ENCODE results near the gene WDR49.

Gene WDR49

GRCh38 chr3:167679526-167679925 is 25.8 kb upstream of the WDR49 start:
- in situ Hi-C loops (cut with MboI; ENCODE audit: low sequenced_read_pairs, unreplicated experiment), result no loop called here
- no peak for TF ChIP-seq CTCF (IDR thresholded peaks at IDR 0.05; ENCODE audit: borderline replicate concordance, control extremely low read depth, extremely low read depth, insufficient read depth, missing control alignments)
- no peak for DNase-seq (ENCODE audit: low spot score)

GRCh38 chr3:167675848-167676247 is 22.1 kb upstream of the WDR49 start:
- in situ Hi-C loops (cut with MboI; ENCODE audit: low sequenced_read_pairs, unreplicated experiment), result no loop called here
- TF ChIP-seq CTCF (IDR thresholded peaks at IDR 0.05; ENCODE audit: borderline replicate concordance, control extremely low read depth, extremely low read depth, insufficient read depth, missing control alignments), result no peak
- DNase-seq (ENCODE audit: low spot score), result no peak

GRCh38 chr3:167673221-167673620 is 19.5 kb upstream of the WDR49 start:
- in situ Hi-C loops (cut with MboI; ENCODE audit: low sequenced_read_pairs, unreplicated experiment), result no loop called here
- no peak for DNase-seq (ENCODE audit: low spot score)
- TF ChIP-seq CTCF (IDR thresholded peaks at IDR 0.05; ENCODE audit: borderline replicate concordance, control extremely low read depth, extremely low read depth, insufficient read depth, missing control alignments), result no peak

DNA sequence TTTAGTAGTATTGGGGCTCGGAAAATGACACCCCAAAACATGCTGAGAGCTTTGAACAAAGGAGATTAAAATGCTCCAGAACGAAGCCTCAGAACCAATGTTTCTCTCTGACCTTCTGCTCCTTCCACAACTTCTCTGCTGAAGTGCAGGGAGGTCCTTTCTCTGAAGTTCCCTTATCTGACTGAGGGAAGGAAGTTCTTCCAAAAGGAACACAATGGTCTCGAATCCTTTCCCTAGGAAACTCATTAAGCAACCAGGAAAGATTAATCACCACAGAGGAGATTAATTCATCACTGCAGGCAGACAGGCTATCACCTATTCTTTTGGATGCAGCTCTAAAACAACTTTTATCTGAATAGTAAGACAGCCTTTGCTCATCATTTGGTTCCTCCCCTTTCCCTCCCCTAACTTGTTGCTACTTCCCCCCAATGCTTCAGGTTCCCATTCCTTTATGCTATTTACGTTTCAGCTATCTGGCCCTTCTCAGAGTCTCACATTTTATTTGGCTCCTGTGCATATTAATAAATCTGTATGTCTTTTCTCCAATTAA is 18.2 kb upstream of the WDR49 start:
- in situ Hi-C loops (cut with MboI; ENCODE audit: low sequenced_read_pairs, unreplicated experiment), result no loop called here
- no peak for TF ChIP-seq CTCF (IDR thresholded peaks at IDR 0.05; ENCODE audit: borderline replicate concordance, control extremely low read depth, extremely low read depth, insufficient read depth, missing control alignments)
- no peak for DNase-seq (ENCODE audit: low spot score)

- no peak for TF ChIP-seq CTCF (IDR thresholded peaks at IDR 0.05; ENCODE audit: borderline replicate concordance, control extremely low read depth, extremely low read depth, insufficient read depth, missing control alignments)
- no peak for DNase-seq (ENCODE audit: low spot score)
- in situ Hi-C loops (cut with MboI; ENCODE audit: low sequenced_read_pairs, unreplicated experiment), result no loop called here
Measured at GRCh38 chr3:167669699-167670098, 16.0 kb upstream of the WDR49 start.

DNA sequence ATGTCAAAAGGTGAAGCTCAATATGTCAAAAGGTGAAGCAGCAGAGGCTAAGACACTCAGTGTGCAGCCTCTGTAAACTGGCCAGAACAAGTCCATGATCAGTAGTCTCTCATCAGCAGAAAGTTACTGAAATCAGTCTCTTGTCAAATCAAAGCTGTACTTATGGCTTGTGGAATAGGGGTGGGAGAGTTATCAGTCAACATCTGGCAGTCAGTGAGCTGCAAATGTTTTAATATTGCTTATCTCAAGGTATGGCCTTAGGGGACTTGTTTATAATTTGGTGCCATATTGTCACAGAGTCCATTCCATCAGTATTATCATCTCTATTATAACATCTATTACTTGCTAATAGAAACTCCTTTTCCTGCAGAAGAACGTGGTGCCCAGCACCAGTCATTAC is 14.9 kb upstream of the WDR49 start:
- DNase-seq (ENCODE audit: low spot score), result no peak
- TF ChIP-seq CTCF (IDR thresholded peaks at IDR 0.05; ENCODE audit: borderline replicate concordance, control extremely low read depth, extremely low read depth, insufficient read depth, missing control alignments), result no peak
- in situ Hi-C loops (cut with MboI; ENCODE audit: low sequenced_read_pairs, unreplicated experiment), result no loop called here

DNA sequence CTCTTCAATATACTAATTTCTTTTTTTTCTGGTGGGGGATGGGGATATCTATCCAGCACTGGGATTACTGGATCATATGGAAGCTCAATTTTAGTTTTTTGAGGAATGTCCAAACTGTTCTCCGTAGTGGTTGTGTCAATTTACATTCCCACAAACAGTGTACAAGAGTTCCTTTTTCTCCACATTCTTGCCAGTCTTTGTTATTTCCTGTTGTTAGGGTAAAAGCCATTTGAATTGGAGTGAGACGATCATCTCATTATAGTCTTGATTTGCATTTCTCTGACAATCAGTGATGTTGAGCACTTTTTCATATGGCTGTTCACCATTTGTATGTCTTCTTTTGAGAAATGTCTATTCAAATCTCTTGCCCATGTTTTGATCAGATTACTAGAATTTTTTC is 12.8 kb upstream of the WDR49 start:
- in situ Hi-C loops (cut with MboI; ENCODE audit: low sequenced_read_pairs, unreplicated experiment), result no loop called here
- no peak for DNase-seq (ENCODE audit: low spot score)
- no peak for TF ChIP-seq CTCF (IDR thresholded peaks at IDR 0.05; ENCODE audit: borderline replicate concordance, control extremely low read depth, extremely low read depth, insufficient read depth, missing control alignments)
